Occipital lobe (tissue), 2 donors: ENCODE data around the gene SPIRE1. TPM values are rescaled to one million over a fixed set of nuclear protein-coding genes. Genes with fewer than 3 reads are reported as not detected.
"Not testable (repeated sequence)": the region's sequence is repeated elsewhere in the genome, so short reads cannot be mapped to it uniquely, and the experiment has no call there.

Source experiments
- DNase-seq: peaks from one replicate; lab custom pipeline; 2025; lab: John Stamatoyannopoulos, UW
- total RNA-seq: library from RNA; depleted of rRNA; stranded (reverse); fragments of >200 nt; gene quantifications from one replicate; pipeline ENCODE4 v1.2.3, GENCODE V29; 2014

The SPIRE1 gene
- total RNA-seq, 1 donor from 2014 or later, result 128 TPM

DNA sequence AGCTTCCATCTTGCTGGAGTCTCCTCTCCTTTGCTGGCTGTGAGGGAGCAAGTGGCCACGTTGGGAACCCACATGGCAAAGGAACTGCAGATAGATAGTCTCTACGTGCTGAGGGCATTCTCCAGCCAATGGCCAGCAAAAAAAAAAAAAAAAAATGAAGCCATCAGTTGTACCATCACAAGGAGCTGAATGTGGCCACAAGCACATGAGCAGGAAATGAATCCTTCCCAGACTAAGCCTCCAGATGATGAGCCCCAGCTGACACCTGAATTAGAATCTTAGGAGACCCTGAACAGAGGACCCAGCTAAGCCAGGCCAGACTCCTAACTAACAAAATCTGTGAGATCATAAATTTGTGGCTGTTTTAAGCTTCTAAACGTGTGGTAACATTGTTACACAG, 57.9 kb downstream of the SPIRE1 start:
- no peak for DNase-seq

DNA sequence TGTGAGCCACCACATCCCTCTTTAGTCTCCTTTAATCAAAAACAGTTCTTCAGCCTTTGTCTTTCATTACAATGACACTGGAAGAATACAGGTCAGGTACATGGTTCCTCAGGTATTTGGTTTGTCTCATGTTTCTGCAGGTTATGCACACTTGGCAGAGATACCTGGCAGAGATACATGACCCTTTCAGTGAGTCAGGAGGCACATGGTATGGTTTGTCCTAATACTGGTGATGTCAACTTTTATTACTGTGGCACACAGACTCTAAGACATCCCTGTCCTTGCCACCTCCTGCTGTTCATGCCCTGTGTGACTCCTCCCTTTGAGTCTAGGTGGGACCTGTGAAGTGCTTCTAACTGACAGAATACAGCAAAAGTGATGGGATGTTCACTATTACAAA, 58.4 kb downstream of the SPIRE1 start:
- no peak for DNase-seq

DNA sequence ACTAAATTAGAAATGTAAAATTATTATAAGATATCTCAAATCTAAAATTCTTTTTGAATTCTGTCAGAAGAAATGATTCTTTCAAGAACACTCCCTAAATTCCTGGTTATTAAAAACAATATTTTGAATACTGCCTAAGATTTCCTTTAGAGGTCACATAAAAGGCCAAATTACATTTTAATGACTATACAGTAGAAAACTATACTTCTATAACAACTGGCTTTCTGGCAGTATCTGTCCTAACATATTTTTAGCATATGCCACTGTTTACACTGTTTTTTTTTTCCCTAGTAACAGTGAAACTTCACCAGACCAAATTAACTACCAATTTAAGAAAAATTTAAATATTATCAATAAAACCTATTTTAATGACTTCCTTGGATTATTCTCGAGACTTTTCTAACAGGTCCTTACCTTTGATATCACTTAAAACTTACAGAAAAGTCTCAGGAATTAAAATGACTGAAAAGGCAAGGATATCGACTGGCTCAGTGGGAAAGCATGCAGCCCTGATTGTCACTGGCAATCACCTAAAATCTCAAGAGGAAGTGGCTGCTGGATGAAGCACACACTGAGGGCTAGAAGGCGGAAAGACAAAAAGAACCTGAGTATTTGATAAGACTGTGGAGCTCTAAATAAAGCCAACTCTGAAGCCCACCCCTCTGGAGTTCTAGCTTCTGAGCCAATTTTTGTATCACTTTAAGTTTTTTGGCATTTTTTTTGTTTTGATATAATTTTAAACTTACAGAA, 59.6 kb downstream of the SPIRE1 start:
- no peak for DNase-seq

DNA sequence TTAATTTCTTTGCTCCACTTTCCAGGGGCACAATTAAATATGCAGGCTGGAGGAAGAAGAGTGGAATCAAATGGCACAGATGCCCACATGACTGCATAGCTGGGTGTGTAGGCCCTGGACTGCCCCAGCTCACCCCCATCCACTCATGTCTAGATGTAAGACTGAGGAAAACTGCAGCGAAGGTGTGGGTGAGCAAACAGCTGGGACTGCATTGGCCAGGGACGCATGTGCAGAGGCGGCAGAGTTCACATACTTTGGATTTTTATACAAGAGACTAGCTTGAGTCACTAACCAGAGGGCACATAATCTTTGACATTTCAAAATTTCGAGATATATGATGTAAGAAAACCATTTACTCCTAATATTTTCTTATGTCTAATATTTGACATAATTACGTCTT, 60.1 kb downstream of the SPIRE1 start:
- DNase-seq, result peak; percentile 23

DNA sequence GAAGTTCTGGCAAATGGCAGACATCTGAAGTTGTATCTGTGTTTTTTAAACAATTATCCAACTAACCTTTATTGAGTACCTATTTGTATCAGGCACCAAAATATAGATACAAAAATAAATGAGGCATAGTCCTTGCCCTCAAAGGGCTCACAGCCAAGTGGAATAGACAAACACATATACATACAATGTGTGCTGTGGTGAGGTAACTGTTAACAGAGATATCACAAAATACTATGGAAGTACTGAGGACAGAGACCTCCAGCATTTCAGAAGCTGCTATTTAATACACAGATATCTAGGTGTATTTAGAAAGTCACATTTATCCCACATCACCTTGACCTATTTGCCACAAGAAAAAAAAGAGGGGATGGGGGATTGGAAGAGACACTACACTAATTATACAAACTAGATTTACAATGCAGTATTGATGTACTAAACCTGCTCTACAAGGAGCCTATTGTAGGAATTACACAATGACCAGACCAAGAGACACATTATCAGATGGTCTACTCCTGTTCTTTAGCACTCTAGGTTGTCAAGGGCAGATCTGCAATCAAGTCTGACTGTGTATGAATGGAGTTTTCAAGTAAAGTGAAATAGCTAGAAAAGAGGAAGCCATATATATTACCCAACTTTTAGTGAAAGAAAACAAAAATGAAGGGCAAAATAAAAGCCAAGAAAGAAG, 62.2 kb downstream of the SPIRE1 start:
- no peak for DNase-seq

DNA sequence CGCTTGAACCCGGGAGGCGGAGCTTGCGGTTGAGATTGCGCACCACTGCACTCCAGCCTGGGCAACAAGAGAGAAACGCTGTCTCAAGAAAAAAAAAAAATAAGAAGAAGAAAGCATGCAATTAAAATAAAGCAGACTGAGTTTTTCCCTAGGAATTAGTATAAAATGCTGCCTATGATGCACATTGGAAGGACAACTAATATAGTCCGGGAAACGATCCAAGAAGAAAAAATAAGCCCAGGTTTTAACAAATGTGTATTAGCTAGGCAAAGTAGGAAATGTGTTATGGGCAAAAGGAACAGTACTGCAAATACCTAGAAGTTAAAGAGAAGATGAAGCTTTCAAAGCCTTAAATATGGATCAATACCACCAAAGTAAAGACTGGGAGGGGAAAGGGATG, 64.0 kb downstream of the SPIRE1 start:
- DNase-seq, result no peak

DNA sequence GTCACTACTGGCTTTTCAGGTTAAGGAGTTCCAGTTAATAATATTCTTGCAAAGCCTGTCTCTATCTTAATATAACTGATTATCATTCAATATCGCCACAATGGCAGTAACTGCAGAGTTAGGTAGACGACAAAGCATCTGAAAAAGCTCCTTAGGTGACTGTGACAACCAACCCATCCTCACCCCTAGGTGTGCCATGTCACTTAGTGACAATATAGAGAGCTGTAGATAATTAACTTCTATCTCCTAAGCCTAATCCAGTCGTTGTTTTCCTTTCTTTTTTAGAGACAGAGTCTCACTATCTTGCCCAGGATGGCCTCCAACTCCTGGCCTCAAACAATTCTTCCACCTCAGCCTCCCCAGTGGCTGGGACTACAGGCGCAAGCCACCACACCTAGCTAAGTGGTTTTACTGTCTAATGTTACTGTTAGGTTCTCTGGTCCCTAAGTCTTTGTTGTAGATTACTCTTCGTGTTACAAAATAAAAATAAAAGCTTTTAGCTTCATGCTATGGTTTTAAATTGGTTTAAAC, 65.2 kb downstream of the SPIRE1 start:
- no peak for DNase-seq

DNA sequence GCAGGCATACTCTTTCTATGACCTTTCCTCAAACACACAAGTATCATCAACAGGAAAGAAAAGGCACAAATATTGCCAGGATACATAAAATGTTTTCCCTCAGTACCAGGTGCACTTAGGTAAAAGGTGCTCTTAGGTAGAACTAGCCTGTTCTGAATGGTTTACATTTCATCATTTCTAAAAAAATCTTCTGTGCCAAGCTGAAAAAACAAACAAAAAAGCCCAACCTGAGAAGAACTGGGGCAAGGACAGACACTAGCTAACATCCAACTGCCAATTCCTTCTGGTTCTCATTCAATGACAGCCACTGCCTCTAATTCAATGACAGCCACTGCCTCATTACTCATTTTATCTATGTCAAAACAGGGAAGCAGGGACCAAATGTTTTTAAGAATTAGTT, 68.5 kb downstream of the SPIRE1 start:
- DNase-seq, result no peak

DNA sequence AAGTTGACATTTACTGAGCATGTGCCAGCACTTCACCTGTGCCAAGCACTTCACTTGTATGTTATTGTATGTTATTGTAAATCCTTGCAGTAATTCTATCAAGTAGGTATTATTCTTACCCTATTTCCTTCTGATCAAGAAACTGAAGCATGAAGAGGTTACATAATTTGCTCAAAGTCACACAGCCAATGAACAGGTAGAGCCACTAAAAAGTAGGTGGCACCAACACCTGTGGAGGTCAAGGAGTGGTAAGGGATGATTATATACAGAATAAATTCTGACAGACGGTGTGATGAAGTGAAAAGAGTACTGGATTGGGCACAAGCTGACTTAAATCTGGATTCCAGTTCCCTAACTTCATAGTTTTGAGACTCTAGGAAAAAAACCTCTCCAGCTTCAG, 71.0 kb downstream of the SPIRE1 start:
- no peak for DNase-seq

DNA sequence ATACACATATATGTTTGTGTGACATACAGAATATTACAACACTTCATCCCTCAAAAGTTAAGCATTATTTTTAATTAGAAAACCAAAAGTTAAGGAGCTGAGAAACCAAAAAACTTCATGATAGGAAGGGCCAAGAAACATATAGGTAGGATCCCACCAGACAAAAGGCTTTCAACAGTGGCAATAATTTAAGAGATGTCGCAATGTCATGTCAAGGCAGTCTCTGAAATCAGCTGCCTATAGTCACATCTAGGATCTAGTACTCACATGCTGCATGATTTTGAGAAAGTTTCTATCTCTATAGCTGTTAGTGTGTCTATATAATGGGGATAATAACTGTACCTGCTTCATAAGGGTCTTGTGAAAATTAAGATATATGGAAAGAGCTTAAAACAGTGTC, 72.7 kb downstream of the SPIRE1 start:
- no peak for DNase-seq

DNA sequence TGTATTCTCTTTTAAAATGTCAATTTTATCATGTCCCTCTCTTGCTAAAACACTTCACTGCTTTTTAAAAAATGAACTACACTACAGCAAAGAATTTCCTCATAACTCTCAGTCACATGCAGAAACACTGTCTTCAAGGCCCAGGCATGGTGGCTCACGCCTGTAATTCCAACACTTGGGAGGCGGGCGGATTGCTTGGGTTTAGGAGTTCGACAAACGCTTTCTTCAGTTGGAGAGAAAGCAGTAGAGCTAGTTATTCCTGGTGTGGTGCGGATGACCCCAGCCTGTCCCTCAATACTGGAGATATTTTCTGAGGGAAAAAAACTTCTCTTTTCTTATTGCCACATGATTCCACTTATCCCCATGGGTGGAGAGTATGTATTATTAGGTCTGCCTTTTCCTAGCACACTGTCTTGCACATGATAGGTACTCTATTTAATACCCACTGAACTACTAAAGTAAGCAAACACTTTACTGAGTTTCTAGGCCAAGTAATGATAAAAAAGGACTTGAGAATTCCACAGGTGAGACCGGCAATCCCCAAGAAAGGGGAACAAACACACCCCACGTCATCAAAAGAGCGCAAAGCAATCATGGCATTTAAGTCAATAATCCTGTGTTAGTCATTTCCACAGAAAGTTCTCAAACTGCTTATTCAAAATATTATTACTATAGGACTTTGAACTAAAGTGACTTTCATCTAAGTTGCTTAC, 77.1 kb downstream of the SPIRE1 start:
- no peak for DNase-seq

DNA sequence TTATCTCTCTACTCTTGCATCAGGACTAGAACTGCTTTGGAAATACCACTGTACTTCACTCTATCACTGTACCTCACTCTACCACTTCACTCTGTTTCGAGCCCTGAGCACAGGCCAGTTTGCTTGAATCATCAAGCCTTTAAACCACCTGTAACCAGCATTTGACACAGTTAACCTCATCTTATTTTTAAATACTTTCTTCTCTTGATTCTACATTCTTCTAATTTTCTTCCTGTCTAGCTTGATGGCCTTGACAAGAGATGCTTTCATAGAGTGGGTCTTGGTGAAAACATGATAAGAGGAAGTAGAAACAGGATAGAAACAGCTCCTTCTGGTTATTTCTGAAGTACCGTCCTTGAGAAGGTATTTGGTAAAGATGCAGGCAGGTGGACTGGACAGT, 78.1 kb downstream of the SPIRE1 start:
- no peak for DNase-seq

DNA sequence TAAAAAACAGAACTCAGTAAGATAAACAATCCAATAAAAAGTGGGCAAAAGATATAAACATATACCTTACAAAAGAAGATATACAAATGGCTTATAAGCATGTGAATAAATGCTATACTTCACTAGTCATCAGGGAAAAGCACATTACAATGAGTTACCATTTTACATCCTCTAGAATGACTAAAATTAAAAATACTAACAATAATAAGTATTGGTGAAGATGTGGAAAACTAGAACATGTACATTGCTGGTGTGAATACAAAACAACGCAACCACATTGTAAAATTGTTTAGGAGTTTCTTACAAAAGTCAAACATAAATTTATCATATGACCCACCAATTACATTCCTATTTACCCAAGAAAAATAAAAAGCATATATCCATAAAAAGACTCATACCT, 80.1 kb downstream of the SPIRE1 start:
- DNase-seq, result no peak

DNA sequence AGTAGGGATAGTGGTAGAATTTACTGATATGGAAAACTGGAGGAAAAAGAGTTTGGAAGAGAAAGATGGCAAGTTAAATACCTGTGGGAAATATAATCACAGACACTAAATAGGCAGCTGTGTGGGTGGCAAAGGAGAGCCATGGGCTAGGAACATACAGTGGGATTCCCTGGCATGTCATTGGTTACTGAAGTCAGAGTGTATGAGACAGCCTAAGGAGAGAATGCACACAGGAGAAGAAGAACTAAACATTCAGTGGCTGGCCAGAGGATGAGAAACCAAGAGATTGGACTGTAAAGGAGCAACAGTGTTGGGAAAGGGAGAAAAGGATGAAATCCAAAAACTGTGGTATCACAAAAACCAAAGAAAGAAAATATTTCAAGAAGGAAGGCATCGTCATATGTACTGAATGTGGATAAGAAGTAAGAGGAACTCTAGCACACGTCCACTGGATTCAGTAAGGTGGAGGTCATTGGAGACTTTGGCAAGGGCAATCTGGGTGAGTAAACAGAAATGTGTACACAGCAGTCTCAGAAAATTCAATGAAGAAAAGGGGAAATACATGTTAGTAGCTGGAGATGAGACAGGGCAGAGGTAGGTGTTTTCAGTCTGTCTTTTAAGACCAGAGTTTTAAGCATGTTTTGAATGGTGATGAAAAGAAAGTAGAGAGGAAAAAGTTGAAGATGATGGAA, 83.3 kb downstream of the SPIRE1 start:
- no peak for DNase-seq

DNA sequence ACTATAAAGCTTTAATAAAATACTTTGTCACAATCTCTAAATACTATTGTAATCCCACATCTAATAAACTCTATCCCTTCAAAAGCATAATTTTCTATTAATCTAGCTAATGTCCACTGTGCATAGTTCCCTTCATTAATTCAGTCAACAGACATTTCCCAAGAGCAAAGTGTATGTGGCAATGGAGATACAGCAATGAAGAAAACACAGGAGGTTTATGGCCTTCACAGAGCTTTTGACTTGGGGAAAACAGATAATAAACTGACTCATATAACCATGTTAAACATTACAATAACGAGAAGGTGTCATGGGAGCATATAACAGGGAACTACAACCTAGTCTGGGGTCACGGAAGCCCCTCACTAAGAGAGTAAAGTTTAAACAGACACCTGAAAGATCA, 86.3 kb downstream of the SPIRE1 start:
- no peak for DNase-seq

DNA sequence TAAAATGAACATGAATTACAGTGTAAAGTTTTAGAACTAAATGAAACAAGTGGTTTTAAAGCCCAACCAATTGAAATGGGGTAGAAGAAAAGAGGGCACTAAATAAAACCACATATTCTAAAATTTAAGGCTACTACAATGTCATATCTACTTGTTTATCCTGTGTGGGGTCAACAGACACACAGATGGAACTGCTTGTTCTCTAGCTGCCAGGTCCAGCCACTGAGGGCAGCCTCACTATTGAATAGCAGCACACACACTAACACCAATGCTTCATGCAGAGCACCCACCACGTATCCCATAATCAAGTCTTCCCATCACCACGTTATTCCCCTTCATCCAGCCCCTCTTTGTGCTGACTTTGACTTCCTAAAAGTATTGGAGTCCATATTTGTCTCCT, 88.1 kb downstream of the SPIRE1 start:
- DNase-seq, result no peak

DNA sequence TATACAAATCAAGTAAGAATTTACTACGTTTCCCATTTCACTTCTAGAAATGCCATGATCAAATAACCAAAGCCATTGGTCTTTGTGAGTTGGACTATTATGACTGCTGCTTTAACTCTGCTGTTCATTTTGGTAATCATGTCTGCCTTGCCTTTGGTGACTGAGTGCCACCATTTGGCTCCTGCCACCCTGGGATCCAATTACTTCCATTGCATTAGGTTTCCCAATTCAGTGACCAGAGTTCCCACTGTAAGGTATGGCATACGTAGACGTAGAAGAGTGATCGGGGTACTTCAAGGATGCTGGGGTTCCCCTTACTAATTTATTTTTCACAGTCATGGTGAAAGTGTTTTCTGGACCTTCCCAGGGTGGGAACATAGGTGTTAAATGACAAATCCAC, 90.1 kb downstream of the SPIRE1 start:
- no peak for DNase-seq

DNA sequence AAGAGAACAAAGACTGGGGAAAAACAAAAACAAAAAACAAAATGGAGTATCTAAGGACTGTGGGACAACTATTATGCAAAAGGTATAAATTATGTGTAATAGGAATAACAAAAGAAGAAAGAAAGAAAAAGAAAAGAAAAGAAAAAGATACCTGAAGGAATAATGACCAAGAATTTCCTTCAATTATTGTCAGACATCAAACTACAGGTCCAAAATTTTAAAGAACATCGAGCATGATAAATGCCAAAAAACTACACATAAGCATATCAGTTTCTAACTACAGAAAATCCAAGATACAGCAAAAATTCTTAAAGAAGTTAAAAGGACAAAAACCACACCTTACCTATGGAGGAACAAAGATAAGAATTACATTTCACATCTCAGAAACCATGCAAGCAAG, 93.0 kb downstream of the SPIRE1 start:
- DNase-seq, result no peak

DNA sequence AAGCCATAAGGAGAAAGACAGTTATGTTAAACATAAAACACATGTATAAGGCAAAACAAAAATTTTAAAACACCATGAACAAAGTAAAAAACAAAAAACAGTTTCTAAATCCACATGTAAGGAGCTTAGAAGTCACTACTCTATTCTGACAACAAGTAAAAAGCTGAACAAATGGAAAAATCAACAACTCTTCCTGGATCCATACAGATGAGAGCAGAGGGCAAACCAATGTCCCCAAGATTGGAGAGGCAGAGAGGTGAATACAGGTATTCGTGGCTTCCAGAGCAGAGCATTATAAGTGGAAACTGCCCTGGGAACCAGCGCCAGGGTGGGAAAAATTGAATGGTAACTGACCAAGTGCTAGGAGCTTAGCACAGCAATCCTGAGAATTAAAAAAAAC, 93.5 kb downstream of the SPIRE1 start:
- DNase-seq, result no peak

DNA sequence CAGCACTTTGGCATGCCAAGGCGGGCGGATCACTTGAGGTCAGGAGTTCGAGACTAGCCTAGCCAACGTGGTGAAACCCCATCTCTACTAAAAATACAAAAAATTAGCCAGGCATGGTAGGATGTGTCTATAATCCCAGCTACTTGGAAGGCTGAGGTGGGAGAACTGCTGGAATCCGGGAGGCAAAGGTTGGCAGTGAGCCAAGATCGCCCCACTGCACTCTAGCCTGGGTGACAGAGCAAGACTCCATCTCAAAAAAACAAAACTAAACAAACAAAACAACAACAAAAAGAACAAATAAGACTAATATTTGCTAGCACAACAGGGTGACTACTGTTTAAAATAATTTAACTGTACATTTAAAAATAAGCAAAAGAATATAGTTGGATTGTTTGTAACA, 97.3 kb downstream of the SPIRE1 start:
- not testable (repeated sequence) for DNase-seq

DNA sequence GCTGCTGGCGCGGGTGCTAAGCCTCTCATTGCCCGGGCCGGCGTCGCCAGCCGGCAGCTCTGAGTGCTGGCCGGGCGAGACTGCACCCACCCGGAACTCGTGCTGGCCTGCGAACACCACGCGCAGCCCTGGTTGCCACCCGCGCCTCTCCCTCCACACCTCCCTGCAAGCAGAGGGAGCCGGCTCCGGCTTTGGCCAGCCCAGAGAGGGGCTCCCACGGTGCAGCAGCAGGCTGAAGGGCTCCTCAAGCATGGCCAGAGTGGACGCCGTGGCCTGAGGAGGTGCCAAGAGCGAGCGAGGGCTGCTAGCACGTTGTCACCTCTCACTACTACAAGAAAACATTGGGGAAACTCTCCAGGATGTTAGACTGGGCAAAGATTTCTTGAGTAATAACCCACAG, 98.6 kb downstream of the SPIRE1 start:
- DNase-seq, result no peak
